Right lobe of liver (tissue), 6 donors: ENCODE data around the gene C11orf21. TPM values are rescaled to one million over a fixed set of nuclear protein-coding genes. Genes with fewer than 3 reads are reported as not detected.

ENCODE experiments used
- ATAC-seq, 4 donors: fragments of 200-7000 bp; cut with Tn5 transposase; one replicate each; pipeline ENCODE4 v1.9.1; 2020; ENCODE audit warnings: mild to moderate bottlenecking in 4 of 4, moderate library complexity in 4 of 4
- DNase-seq, 3 donors: peaks; one replicate each; pipeline ENCODE4 v3.0.0-alpha.2; 2020
- H3K27ac ChIP-seq, 3 donors: fragments of 200-600 bp; one replicate each; pipeline ENCODE4 v1.8.0; 2022
- H3K27me3 ChIP-seq, 2 donors: fragments of 200-600 bp; one replicate each; pipeline ENCODE4 v1.8.0; 2022
- H3K36me3 ChIP-seq, 4 donors: fragments of 200-600 bp; sonication (generic) in 1 of 4; one replicate each; pipeline versions ENCODE4 v1.5.1 to v1.8.0; 2017 to 2022; ENCODE audit warnings: control low read depth in 1 of 4
- H3K4me1 ChIP-seq, 4 donors: fragments of 200-600 bp; sonication (generic) in 1 of 4; one replicate each; pipeline versions ENCODE4 v1.5.1 to v1.8.0; 2017 to 2022; ENCODE audit warnings: control low read depth in 1 of 4
- H3K4me3 ChIP-seq, 3 donors: fragments of 200-600 bp; one replicate each; pipeline ENCODE4 v1.8.0; 2022
- H3K9me3 ChIP-seq, 4 donors: fragments of 200-600 bp; sonication (generic) in 1 of 4; one replicate each; pipeline versions ENCODE4 v1.5.1 to v1.8.0; 2017 to 2022; ENCODE audit warnings: control low read depth in 1 of 4
- CTCF ChIP-seq, 4 donors: fragments of 200-600 bp in 3 of 4; fragments of 450-650 bp in 1 of 4; IDR thresholded peaks; one replicate each; pipeline versions ENCODE4 v1.5.1 to v1.8.0; 2016 to 2022; ENCODE audit warnings: antibody characterized with exemption in 4 of 4, mild to moderate bottlenecking in 2 of 4
- POLR2A ChIP-seq: fragments of 450-650 bp; IDR thresholded peaks from one replicate; pipeline ENCODE4 v1.6.1; 2017; ENCODE audit warnings: antibody characterized with exemption, mild to moderate bottlenecking
- WGBS: methylation state at CpG from one replicate; pipeline ENCODE4 v1.1.6; 2018; ENCODE audit warnings: low coverage, low lambda C conversion rate; ENCODE audit not compliant: insufficient coverage; ENCODE audit errors: missing lambda C conversion rate; 5-methylcytosine and 5-hydroxymethylcytosine counted together
- intact Hi-C, 2 donors: fragments of 100-400 bp; cut with DNase I; formaldehyde crosslinking; loops; one replicate each; pipeline versions ENCODE4 v1.11.2 to v1.14.1; 2022
- total RNA-seq, 6 experiments: library from RNA; depleted of rRNA in 2 of 6; stranded (reverse); fragments of >200 nt in 2 of 6; fragmentation: NEBNext Ultra II Directional in 3 of 6; extraction: Animal tissue kit (Norgen Biotek cat#: 25700) in 3 of 6; gene quantifications; one replicate each; pipeline versions ENCODE4 v1.1.0 to v1.2.4, GENCODE V29; 2016 to 2023
- donor health status: DM: no; HTN: yes; CAD: no.
- donor health status: DM: no; HTN: no; CAD: no.
- donor health status: DM: no; HTN: no; CAD: no.
- donor health status: DM: no; HTN: yes; CAD: no.
- donor health status: DM: no; HTN: yes; CAD: no.

C11orf21 gene
- total RNA-seq, 6 experiments from 2014 or later: 0.25 to 0.51 (median 0.39) TPM

GRCh38 chr11:2293984-2294925 lies 7.5 kb downstream of the C11orf21 start:
- peak in 3 of 4 donors; percentile 36 to 54 (median 38) for ATAC-seq
- Histone ChIP-seq H3K36me3 (no peaks in the 10 kb centered on the region), H3K4me1 (no peaks in the 10 kb centered on the region), H3K9me3 (no peaks in the 10 kb centered on the region), H3K27ac (no peak overlapping the region), H3K27me3 (no peaks in the 10 kb centered on the region), H3K4me3 (no peak overlapping the region)
- 46% methylated on average over 5 of the region's 27 CpGs for WGBS
- TF ChIP-seq POLR2A (no peak), CTCF (IDR thresholded peaks at IDR 0.05) (no peak)
- intact Hi-C loops: no loop called here
- peak in 2 of 3 donors; percentile 35 to 46 for DNase-seq

GRCh38 chr11:2293531-2293971 lies 8.2 kb downstream of the C11orf21 start:
- TF ChIP-seq POLR2A (no peak), CTCF (IDR thresholded peaks at IDR 0.05) (no peak)
- DNase-seq: peak in 2 of 3 donors; percentile 28 to 37
- Histone ChIP-seq H3K4me1 (no peaks in the 10 kb centered on the region), H3K36me3 (no peaks in the 10 kb centered on the region), H3K9me3 (no peaks in the 10 kb centered on the region), H3K4me3 (no peak overlapping the region), H3K27ac (no peak overlapping the region), H3K27me3 (no peaks in the 10 kb centered on the region)
- 82% methylated on average over 20 of the region's 20 CpGs for WGBS
- intact Hi-C loops: no loop called here
- no peak for ATAC-seq

GRCh38 chr11:2290351-2290841 lies 11.3 kb downstream of the C11orf21 start:
- ATAC-seq: peak in 3 of 4 donors; percentile 16 to 48 (median 37)
- 63% methylated on average over 1 of the region's 10 CpGs for WGBS
- no peaks in the 10 kb centered on the region for H3K9me3 ChIP-seq
- H3K36me3 ChIP-seq: no peaks in the 10 kb centered on the region
- H3K27me3 ChIP-seq: no peaks in the 10 kb centered on the region
- intact Hi-C loops: no loop called here
- no peaks in the 10 kb centered on the region for H3K4me1 ChIP-seq
- peak in 2 of 3 donors; percentile 33 to 38 for DNase-seq
- TF ChIP-seq POLR2A (no peak), CTCF (IDR thresholded peaks at IDR 0.05) (no peak)
- no peak overlapping the region for H3K27ac ChIP-seq
- H3K4me3 ChIP-seq: no peak overlapping the region

GRCh38 chr11:2289859-2290258 lies 11.9 kb downstream of the C11orf21 start:
- 67% methylated on average over 7 of the region's 10 CpGs for WGBS
- ATAC-seq (no peak), DNase-seq (peak in 1 of 3 donors; percentile 28)
- Histone ChIP-seq H3K36me3 (no peaks in the 10 kb centered on the region), H3K27ac (no peak overlapping the region), H3K4me3 (no peak overlapping the region), H3K9me3 (no peaks in the 10 kb centered on the region), H3K27me3 (no peaks in the 10 kb centered on the region), H3K4me1 (no peaks in the 10 kb centered on the region)
- intact Hi-C loops: no loop called here
- TF ChIP-seq CTCF (IDR thresholded peaks at IDR 0.05): no peak
- TF ChIP-seq POLR2A: no peak
